Choroid plexus epithelial cell (primary cell): ENCODE results near the gene ELMO1.

ENCODE experiments used
- DNase-seq: peaks from one replicate; pipeline ENCODE4 v3.0.0-alpha.2; 2010; ENCODE audit warnings: low read depth
- H3K4me3 ChIP-seq: 2 replicates; pipeline ENCODE4 v1.5.1; 2011; ENCODE audit warnings: low read depth, mild to moderate bottlenecking, control low read depth, low read length, moderate library complexity
- TF ChIP-seq, protein P1 (sequence below): conservative IDR thresholded peaks from 2 replicates; pipeline ENCODE4 v1.5.1; 2011; ENCODE audit warnings: low read depth, mild to moderate bottlenecking, control low read depth, inconsistent platforms, low read length, moderate library complexity

Gene ELMO1

DNA sequence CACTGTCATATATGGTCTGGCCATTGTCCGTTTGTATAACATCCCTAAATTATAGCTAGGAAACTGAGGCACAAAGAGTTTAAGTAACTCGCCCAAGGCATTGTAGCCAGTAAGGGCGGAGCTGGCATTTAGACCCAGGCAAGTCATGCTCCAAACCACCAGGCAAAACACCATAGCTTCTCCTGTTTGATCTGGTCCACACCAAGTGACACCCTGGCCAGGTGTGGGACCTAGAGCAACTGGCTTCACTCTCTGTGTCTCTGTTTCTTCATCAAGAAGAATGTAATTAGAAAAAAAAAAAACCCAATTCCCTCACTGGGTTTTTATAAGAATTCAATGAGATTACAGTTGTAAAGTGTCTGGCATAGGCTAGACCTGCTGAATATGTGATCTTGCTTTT lies 639.2 kb downstream of the ELMO1 start:
- no peak for DNase-seq
- H3K4me3 ChIP-seq, result no peak overlapping the region
- TF ChIP-seq, protein P1, sequence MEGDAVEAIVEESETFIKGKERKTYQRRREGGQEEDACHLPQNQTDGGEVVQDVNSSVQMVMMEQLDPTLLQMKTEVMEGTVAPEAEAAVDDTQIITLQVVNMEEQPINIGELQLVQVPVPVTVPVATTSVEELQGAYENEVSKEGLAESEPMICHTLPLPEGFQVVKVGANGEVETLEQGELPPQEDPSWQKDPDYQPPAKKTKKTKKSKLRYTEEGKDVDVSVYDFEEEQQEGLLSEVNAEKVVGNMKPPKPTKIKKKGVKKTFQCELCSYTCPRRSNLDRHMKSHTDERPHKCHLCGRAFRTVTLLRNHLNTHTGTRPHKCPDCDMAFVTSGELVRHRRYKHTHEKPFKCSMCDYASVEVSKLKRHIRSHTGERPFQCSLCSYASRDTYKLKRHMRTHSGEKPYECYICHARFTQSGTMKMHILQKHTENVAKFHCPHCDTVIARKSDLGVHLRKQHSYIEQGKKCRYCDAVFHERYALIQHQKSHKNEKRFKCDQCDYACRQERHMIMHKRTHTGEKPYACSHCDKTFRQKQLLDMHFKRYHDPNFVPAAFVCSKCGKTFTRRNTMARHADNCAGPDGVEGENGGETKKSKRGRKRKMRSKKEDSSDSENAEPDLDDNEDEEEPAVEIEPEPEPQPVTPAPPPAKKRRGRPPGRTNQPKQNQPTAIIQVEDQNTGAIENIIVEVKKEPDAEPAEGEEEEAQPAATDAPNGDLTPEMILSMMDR, result no peak

DNA sequence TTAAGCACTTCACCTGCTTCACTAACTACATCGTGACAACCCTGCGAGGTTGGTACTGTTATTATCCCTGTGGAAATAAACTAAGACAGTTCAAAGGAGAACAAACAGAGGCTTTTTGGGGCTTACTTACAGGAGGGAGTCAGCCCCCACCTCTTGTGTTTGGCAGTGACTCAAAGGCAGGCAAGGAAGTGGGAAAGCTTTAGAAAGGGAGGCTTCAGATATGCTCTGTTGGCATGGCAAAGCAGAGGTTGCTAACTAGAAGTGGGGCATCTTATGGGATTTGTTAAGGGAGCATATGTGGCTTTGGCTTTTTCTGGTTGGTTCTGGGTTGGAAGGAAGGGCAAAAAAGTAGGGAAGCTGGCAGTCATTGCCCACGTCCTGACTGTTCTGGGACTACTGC lies 639.6 kb downstream of the ELMO1 start:
- TF ChIP-seq, protein P1, result no peak
- DNase-seq, result no peak
- no peak overlapping the region for H3K4me3 ChIP-seq

DNA sequence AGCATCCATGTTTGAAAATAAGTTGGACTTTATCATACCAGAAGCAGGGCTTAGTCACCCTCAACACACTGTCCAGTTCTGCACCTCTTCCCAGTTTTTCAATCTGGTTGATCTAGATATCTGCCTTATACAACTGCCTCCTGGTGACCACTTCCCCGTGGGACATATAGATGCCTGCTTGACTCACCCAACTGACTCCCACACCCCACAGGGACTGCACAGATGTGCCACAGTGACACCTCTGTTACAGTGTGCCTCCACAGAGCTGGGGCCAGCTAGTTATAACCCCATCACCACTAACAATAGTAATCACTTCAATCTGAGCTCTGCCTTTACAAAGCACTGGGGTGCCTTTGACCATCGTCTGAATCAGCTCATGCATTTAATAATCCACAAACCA lies 641.8 kb downstream of the ELMO1 start:
- TF ChIP-seq, protein P1, result no peak
- no peak for DNase-seq
- no peak overlapping the region for H3K4me3 ChIP-seq
